C4-2B (cell line): Measurements from ENCODE around the gene SHISAL2A.

Experiments
- H3K27ac ChIP-seq: fragments of 450-650 bp; 2 replicates; pipeline ENCODE4 v1.5.1; 2017
- ZFX ChIP-seq: fragments of 450-650 bp; IDR thresholded peaks from 2 replicates; pipeline ENCODE4 v1.6.1; 2017
- TF ChIP-seq, protein P1 (sequence below): fragments of 450-650 bp; conservative IDR thresholded peaks from 2 replicates; pipeline ENCODE4 v1.5.1; 2017; ENCODE audit warnings: mild to moderate bottlenecking

Gene SHISAL2A

DNA sequence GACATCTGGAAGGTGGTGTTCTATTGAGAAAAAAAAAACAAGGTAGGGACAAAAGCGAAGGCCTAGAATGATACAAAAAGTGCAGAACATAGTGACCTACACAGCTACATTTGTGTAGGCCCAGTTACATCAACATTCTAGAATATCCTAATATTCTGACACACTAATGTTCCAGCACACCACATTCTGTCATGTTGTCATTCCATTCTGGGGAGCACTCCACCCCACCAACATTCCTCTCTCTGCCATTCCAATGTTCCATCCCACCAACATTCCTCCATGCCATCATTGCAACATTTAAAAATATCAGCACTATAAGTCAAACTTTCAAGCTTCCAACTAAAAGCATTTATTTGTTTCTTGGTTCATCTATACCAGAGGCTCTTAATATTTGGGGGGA, 36.7 kb downstream of the SHISAL2A start:
- TF ChIP-seq, protein P1, sequence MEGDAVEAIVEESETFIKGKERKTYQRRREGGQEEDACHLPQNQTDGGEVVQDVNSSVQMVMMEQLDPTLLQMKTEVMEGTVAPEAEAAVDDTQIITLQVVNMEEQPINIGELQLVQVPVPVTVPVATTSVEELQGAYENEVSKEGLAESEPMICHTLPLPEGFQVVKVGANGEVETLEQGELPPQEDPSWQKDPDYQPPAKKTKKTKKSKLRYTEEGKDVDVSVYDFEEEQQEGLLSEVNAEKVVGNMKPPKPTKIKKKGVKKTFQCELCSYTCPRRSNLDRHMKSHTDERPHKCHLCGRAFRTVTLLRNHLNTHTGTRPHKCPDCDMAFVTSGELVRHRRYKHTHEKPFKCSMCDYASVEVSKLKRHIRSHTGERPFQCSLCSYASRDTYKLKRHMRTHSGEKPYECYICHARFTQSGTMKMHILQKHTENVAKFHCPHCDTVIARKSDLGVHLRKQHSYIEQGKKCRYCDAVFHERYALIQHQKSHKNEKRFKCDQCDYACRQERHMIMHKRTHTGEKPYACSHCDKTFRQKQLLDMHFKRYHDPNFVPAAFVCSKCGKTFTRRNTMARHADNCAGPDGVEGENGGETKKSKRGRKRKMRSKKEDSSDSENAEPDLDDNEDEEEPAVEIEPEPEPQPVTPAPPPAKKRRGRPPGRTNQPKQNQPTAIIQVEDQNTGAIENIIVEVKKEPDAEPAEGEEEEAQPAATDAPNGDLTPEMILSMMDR: no peak
- TF ChIP-seq ZFX: no peak
- H3K27ac ChIP-seq: no peak overlapping the region

DNA sequence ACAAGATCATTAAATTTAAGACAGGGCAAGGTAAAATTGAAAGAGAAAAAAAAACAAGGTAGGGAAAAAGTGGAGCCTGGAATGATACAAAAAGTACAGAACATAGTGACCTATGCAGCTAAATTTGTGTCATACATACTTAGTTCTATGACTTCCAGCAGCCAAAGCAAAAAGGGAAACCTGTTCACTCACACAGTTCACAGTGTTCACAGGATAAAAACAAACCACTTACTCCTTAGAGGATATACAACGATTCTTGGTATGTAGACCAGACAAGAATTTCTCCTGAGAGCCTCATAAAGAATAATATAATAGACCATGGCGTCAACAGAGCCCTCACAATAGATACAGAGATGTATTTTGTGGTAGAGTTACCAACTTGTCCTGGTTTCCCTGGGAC, 37.6 kb downstream of the SHISAL2A start:
- H3K27ac ChIP-seq: no peak overlapping the region
- no peak for TF ChIP-seq ZFX
- TF ChIP-seq, protein P1: no peak

DNA sequence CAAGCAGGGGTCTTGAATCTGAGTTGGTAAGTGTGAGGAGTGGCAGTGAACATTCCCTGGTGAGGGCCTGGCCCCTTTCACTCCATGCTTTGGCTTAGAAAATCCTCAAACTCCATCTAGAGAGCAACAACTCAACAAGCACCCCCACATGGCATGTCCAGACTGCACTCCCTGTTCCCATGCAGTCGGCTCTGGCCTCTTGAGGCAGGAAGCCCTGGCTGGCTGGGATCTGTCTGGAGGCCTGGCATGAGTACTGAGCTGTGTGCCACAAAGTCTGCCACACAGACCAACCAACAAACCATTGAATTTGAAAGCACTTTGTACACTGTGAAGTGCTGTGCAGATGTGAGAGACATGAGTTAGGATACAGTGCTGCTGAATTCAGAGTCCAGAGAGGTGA, 40.0 kb downstream of the SHISAL2A start:
- TF ChIP-seq, protein P1: no peak
- TF ChIP-seq ZFX: no peak
- no peak overlapping the region for H3K27ac ChIP-seq

DNA sequence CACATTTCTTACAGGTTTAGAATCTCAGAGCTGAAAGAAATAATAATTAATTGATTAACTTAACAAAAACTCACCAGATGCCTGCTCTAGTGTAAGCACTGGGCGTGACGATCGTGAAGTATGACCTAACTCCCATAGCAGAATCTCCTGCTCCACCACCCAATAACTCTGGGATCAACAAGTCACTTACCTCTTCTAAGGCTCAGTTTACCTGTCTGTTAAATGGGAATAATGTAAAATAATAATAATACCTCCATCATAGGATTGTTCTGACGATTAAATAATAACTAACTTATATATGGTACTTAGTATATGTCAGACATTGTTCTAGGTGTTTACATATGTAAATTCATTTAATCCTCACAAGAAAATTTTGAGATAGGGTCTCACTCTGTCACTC, 40.5 kb downstream of the SHISAL2A start:
- TF ChIP-seq, protein P1: no peak
- TF ChIP-seq ZFX: no peak
- no peak overlapping the region for H3K27ac ChIP-seq

DNA sequence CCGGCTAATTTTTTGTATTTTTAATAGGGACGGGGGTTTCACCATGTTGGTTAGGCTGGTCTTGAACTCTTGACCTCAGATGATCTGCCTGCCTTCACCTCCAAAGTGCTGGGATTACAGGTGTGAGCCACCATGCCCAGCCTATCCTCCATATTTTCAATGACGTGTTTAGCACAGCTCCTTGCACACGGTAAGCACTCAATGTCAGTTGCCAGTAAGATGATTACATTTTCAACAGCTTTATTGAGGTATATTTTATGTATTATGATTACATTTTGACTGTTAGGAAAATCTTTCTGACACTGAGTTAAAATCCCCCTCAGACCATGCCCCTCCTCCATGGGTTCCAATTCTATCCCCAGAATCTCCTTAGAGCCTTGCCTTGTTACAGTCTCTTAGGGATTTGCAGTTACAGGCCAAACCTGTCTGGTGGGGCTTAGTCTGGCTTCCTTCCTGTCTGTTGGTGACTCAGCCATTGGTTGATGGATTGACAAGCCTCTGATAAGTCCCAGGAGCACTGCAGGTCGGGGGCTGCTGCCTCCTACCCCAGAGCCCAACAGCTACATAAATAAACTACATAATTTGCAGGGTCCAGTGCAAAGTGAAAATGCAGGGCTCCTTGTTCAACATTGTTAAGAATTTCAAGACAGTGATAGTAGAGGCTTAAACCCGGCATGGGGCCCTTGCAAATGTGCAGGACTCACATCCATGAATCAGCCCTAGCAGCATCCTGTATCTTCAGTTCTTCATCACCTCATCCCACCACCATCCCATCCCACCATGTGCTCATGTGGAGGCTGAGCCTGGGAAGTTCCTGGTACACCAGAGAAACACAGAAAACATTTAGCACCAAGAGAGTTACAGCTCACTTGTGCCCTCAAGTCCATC, 41.8 kb downstream of the SHISAL2A start:
- H3K27ac ChIP-seq: no peak overlapping the region
- TF ChIP-seq ZFX: no peak

DNA sequence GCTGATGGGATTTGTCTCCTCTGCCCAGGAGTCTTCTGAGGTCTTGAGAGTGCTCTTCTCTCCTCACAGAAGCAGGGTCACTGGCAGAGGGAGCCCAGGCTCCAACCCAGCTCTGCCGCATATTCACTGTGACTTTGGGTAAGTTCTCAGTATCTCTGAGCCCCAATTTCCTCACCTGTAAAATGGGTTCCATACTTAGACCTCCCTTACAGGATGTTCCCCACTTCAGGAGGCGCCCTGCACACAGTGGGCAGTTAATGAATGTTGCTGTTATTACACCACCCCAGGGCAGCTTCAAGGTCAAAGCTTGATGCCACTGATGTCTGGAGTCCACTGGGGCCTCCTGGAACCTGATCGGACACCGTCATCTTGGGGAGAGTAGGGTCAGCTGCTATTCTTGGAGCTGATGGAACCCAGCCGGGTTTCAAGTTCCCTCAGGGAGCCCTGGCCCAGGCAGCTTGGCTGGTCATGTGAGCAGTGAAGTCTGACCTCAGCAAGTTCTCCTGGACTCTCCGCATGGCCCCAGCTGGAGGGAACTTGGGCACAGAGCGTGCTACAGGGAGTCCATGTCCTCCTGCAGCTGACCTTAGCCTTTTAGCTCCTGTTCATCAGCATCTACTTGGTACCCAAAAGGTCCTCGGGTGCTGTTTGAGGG, 43.4 kb downstream of the SHISAL2A start:
- TF ChIP-seq ZFX: no peak
- TF ChIP-seq, protein P1: no peak
- H3K27ac ChIP-seq: no peak overlapping the region

DNA sequence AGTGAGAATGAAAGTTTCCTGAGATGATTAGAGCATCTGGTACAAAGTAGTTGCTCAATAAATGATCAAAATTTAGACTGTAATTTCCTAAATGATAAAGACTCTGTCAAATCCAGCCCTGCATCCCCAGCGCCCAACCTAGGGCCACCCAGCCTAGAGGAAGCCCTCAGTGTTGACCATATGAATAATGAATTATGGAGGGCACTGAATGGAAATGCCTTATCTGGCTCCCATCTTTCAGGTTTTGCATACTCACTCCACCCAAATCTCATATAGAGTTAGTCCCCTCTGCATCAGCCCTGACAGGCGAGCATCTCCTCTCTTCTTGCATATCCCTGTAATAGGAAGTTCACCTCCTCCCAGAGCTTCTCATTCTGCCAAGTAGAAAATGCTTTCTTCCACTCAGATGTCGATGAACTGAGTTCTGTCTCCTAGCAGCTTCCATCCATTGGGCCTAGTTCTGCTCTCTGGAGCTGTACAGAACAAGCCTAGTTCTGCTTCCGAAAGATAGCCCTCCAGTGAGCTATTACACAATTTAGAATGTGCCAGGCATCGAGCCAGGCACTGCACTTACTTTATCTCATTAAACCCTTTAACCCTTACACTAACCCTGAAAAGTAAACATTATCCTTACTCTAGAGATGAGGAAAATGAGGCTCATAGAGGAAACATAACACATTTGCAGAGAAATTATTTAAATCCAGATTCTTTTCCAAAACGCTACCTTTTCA, 44.3 kb downstream of the SHISAL2A start:
- no peak overlapping the region for H3K27ac ChIP-seq

More for the DNA sequence above, 44.3 kb downstream of the SHISAL2A start:
- TF ChIP-seq, protein P1: no peak
- no peak for TF ChIP-seq ZFX
